Activated naive CD4-positive, alpha-beta T cell treated with anti-CD3 and anti-CD28 coated beads for 36 hours (primary cell): ENCODE measurements around the gene ABHD16A. TPM values are rescaled to one million over a fixed set of nuclear protein-coding genes. Genes with fewer than 3 reads are reported as not detected.

Experiments used
- CTCF ChIA-PET: fragments of 350-600 bp; sonication (Branson Sonifier 250); formaldehyde crosslinking; loops from one replicate; lab custom pipeline; 2021; ENCODE audit warnings: antibody characterized with exemption; lab: Charles Lee
- DNase-seq: peaks from one replicate; pipeline ENCODE4 v3.0.0-alpha.2; 2020
- H3K27ac Mint-ChIP-seq: one replicate; pipeline ENCODE4 v1.8.0; 2021; ENCODE audit warnings: mild to moderate bottlenecking, mixed read lengths
- H3K27me3 Mint-ChIP-seq: one replicate; pipeline ENCODE4 v1.8.0; 2021; ENCODE audit warnings: low read depth, mixed read lengths
- H3K36me3 Mint-ChIP-seq: one replicate; pipeline ENCODE4 v1.8.0; 2021; ENCODE audit warnings: low read depth, mixed read lengths
- H3K4me1 Mint-ChIP-seq: one replicate; pipeline ENCODE4 v1.8.0; 2021; ENCODE audit warnings: low read depth, mixed read lengths
- H3K4me3 Mint-ChIP-seq: one replicate; pipeline ENCODE4 v1.8.0; 2021; ENCODE audit warnings: mild to moderate bottlenecking, moderate library complexity, mixed read lengths
- H3K9me3 Mint-ChIP-seq: one replicate; pipeline ENCODE4 v1.8.0; 2021; ENCODE audit warnings: mixed read lengths
- intact Hi-C: fragments of 100-400 bp; cut with micrococcal nuclease; formaldehyde crosslinking; loops from one replicate; pipeline ENCODE4 v1.15.1; 2023
- total RNA-seq, 2 experiments: library from RNA; stranded (reverse); gene quantifications; one replicate each; pipeline ENCODE4 v1.2.3, GENCODE V29; 2021

ABHD16A gene
- total RNA-seq, 2 experiments from 2014 or later, result 19.9 to 22.5 TPM

- peak overlapping the region; percentile 79 for H3K4me3 Mint-ChIP-seq
- no peaks in the 10 kb centered on the region for H3K27me3 Mint-ChIP-seq
- intact Hi-C loops, result loop anchor here (1.0 to 2.0 kb wide), 4 partner anchors 8 to 100 kb away; partner anchors contain the start of gene VARS1
- H3K4me1 Mint-ChIP-seq, result peaks cover 60% of the 10 kb centered on the region
- peaks cover 30% of the 10 kb centered on the region for H3K36me3 Mint-ChIP-seq
- DNase-seq, result peak; percentile 60
- peak overlapping the region; percentile 50 for H3K27ac Mint-ChIP-seq
- CTCF ChIA-PET, result interaction anchor here (0.7 to 3.4 kb wide), 14 partner anchors 7 to 222 kb away, joined by 3 to 22 read pairs (median 4); partner anchors contain the start of genes CLIC1, GPANK1, LSM2 and LY6G6D
- H3K9me3 Mint-ChIP-seq, result no peaks in the 10 kb centered on the region
Observed at GRCh38 chr6:31729979-31730630, 27.0 kb upstream of the ABHD16A start.

GRCh38 chr6:31729515-31729978 lies 26.4 kb upstream of the ABHD16A start:
- DNase-seq, result peak; percentile 81
- peaks cover 25% of the 10 kb centered on the region for H3K36me3 Mint-ChIP-seq
- peak overlapping the region; percentile 79 for H3K4me3 Mint-ChIP-seq
- CTCF ChIA-PET, result interaction anchor here (0.7 to 3.4 kb wide), 14 partner anchors 8 to 223 kb away, joined by 3 to 22 read pairs (median 4); partner anchors contain the start of genes CLIC1, GPANK1, LSM2 and LY6G6D
- no peaks in the 10 kb centered on the region for H3K27me3 Mint-ChIP-seq
- intact Hi-C loops, result loop anchor here (1.0 to 2.0 kb wide), 4 partner anchors 9 to 101 kb away; partner anchors contain the start of gene VARS1
- peak overlapping the region; percentile 72 for H3K27ac Mint-ChIP-seq
- H3K9me3 Mint-ChIP-seq, result no peaks in the 10 kb centered on the region
- H3K4me1 Mint-ChIP-seq, result peaks cover 59% of the 10 kb centered on the region

GRCh38 chr6:31728767-31729514 lies 25.8 kb upstream of the ABHD16A start, which contains the start of gene DDAH2:
DDAH2 (minus strand) TSS chr6:31729299; CDS start chr6:31729161, 138 bp downstream.
- Mint-ChIP-seq H3K27me3 (no peaks in the 10 kb centered on the region), H3K4me3 (peak within 1 kb of the TSS; percentile 79), H3K9me3 (no peaks in the 10 kb centered on the region), H3K4me1 (peaks cover 54% of the 10 kb centered on the region), H3K36me3 (peaks cover 20% of the 10 kb centered on the region), H3K27ac (peak within 1 kb of the TSS; percentile 72)
- intact Hi-C loops, result loop anchor here (1.0 to 2.0 kb wide), 4 partner anchors 9 to 101 kb away; partner anchors contain the start of gene VARS1
- CTCF ChIA-PET, result interaction anchor here (0.8 to 3.4 kb wide), 12 partner anchors 9 to 102 kb away, joined by 3 to 22 read pairs (median 4); partner anchors contain the start of genes CLIC1, LSM2, LY6G6D and MSH5
- no peak for DNase-seq

DNA sequence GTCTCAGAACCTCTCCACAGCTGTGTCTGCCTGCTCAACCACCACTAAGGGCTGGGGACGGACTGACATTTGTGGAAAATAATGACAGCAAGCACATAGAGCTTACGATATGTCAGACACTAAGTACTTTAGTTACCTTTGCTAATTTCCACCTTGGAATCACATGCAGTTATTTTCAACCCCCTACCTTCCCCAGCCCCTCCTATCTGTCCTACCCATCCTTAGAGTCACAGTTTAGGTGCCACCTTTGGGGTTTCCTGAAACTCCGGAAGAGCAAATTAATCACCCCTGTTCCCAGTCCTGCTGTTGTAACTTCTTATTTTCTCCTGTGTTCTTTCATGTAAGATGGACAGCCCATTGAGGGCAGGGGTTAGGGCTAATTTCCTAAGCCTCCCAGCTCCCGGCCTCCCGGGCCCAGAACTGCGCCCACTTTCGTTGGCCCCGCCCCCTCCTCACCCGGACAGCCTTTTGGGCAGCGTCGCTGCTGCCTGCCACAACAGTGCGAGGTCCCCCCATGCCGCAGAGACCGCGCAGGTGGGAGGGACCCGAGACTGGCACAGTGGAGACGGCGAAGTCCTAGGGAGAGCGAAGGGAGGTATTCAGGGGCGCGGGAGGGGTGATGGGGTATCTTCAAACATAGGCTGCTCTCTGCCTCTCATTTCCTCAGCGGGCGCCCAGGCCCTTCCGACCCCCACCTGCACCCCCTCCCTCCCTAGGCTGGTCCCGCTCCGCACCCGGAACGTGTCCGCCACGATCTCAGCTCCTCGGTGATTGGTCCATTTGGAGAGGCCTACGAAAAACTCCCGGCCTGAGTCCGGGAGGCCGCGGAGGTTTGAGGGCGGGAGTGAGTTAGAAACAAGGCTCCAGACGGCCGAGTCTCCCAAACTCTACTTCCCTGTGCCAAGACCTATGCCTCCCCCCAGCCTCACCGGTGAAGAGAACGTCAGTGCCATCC lies 24.9 kb upstream of the ABHD16A start:
- H3K4me3 Mint-ChIP-seq, result no peak overlapping the region
- intact Hi-C loops, result loop anchor here (2.0 kb wide), 1 partner anchor 67 kb away; the partner anchor contains the start of gene VARS1
- peak overlapping the region; percentile 55 for H3K27ac Mint-ChIP-seq
- DNase-seq, result no peak
- CTCF ChIA-PET, result interaction anchor here (0.6 to 3.4 kb wide), 9 partner anchors 9 to 195 kb away, joined by 3 to 22 read pairs (median 3); partner anchors contain the start of genes ABHD16A and CLIC1
- no peaks in the 10 kb centered on the region for H3K9me3 Mint-ChIP-seq
- peaks cover 10% of the 10 kb centered on the region for H3K36me3 Mint-ChIP-seq
- H3K4me1 Mint-ChIP-seq, result peaks cover 46% of the 10 kb centered on the region
- no peaks in the 10 kb centered on the region for H3K27me3 Mint-ChIP-seq

DNA sequence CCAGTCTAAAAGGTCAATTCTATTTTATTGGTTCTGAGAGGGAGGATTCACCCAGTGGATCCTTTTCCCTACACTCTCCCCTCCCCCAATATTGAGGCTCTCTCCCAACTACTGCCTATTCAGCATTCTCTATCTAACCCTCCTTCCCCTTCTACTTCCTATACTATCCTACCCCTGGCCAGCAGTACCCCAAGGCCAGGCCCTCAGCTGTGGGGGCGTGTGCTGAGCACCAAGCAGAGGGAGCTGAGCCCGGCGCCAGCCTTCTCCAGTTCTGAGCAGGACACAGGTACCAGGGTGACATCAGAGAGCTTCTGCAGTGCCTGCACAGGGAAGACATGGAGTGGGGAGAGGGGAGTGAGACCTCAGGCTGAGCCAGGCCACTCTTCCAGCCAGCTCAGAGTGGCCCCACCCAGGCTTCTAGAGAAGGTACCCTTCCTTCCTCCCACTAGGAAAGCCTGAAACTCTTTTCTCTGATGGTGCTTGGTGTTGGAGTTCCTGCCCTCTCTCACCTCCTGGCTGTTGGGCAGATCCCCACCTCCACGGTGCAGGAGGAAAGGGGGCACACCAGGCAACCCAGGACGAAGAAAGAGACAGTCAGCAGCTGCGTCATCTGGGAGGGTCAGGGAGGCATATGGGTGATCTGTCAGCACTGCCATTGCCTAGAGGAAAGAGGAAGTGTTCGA lies 24.1 kb upstream of the ABHD16A start:
- Mint-ChIP-seq H3K9me3 (no peaks in the 10 kb centered on the region), H3K4me3 (no peak overlapping the region), H3K27me3 (no peaks in the 10 kb centered on the region), H3K27ac (peak overlapping the region; percentile 55), H3K36me3 (peaks cover 9% of the 10 kb centered on the region), H3K4me1 (peaks cover 46% of the 10 kb centered on the region)
- intact Hi-C loops, result no loop called here
- DNase-seq, result peak; percentile 57
- CTCF ChIA-PET, result interaction anchor here (0.6 to 3.4 kb wide), 7 partner anchors 10 to 196 kb away, joined by 3 to 22 read pairs (median 3); partner anchors contain the start of genes ABHD16A and CLIC1

DNA sequence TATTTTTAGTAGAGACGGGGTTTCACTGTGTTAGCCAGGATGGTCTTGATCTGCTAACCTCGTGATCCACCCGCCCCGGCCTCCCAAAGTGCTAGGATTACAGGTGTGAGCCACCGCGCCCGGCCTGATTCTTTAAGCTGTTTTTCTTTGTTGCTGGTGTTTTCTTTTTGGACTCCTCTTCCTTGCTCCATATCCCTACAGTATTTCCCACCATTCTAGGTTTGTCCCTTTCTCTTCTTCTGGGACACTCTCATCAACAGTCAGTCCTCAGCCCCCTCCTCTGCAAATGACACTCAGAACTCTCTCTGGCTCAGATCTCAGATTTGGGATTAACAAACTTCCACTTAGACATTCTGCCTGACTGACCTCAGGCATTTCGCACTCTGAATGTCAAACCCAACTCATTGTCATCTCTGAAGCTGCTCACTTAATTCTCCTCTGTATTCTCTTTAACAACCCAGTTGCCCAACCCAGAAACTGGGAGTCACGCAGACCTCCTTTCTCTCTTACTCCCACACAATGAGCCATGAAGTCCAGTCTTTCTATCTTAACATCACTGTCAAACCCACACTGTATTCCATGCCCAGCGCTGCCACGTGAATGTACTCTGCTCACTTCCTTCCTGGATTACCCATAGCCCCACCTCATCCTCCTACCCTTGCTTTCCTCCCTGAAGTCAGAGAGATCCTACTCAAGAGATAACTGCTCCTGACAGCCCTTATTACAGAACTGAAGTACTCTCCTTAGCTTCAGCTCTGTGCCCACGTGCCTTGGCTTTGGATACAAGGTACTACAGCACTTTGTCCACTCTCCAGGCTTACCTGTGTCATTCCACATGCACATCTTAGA lies 22.6 kb upstream of the ABHD16A start:
- peaks cover 44% of the 10 kb centered on the region for H3K4me1 Mint-ChIP-seq
- no peaks in the 10 kb centered on the region for H3K27me3 Mint-ChIP-seq
- no peak overlapping the region for H3K27ac Mint-ChIP-seq
- intact Hi-C loops, result no loop called here
- H3K36me3 Mint-ChIP-seq, result peaks cover 3% of the 10 kb centered on the region
- no peak for DNase-seq
- no peaks in the 10 kb centered on the region for H3K9me3 Mint-ChIP-seq
- H3K4me3 Mint-ChIP-seq, result no peak overlapping the region
- CTCF ChIA-PET, result interaction anchor here (0.7 to 2.2 kb wide), 3 partner anchors 9 to 92 kb away, joined by 3 to 5 read pairs (median 4); no protein-coding TSS in a partner anchor

GRCh38 chr6:31723980-31724691 lies 21.0 kb upstream of the ABHD16A start:
- no peak for DNase-seq
- intact Hi-C loops, result no loop called here
- no peaks in the 10 kb centered on the region for H3K27me3 Mint-ChIP-seq
- CTCF ChIA-PET, result interaction anchor here (1.0 kb wide), 1 partner anchor 46 kb away, joined by 4 read pairs; no protein-coding TSS in a partner anchor
- no peaks in the 10 kb centered on the region for H3K9me3 Mint-ChIP-seq
- H3K27ac Mint-ChIP-seq, result no peak overlapping the region
- no peak overlapping the region for H3K4me3 Mint-ChIP-seq
- H3K36me3 Mint-ChIP-seq, result peaks cover 3% of the 10 kb centered on the region
- H3K4me1 Mint-ChIP-seq, result peaks cover 31% of the 10 kb centered on the region

- peaks cover 25% of the 10 kb centered on the region for H3K4me1 Mint-ChIP-seq
- H3K27ac Mint-ChIP-seq, result no peak within 1 kb of the TSS
- no peaks in the 10 kb centered on the region for H3K9me3 Mint-ChIP-seq
- H3K27me3 Mint-ChIP-seq, result no peaks in the 10 kb centered on the region
- CTCF ChIA-PET, result interaction anchor here (1.0 kb wide), 1 partner anchor 46 kb away, joined by 4 read pairs; no protein-coding TSS in a partner anchor
- peaks cover 3% of the 10 kb centered on the region for H3K36me3 Mint-ChIP-seq
- no peak for DNase-seq
- no peak within 1 kb of the TSS for H3K4me3 Mint-ChIP-seq
- intact Hi-C loops, result no loop called here
Observed at GRCh38 chr6:31723245-31723979, 20.3 kb upstream of the ABHD16A start, which contains the start of gene MPIG6B. MPIG6B (plus strand) TSS chr6:31723373; CDS start chr6:31723384, 11 bp downstream.

DNA sequence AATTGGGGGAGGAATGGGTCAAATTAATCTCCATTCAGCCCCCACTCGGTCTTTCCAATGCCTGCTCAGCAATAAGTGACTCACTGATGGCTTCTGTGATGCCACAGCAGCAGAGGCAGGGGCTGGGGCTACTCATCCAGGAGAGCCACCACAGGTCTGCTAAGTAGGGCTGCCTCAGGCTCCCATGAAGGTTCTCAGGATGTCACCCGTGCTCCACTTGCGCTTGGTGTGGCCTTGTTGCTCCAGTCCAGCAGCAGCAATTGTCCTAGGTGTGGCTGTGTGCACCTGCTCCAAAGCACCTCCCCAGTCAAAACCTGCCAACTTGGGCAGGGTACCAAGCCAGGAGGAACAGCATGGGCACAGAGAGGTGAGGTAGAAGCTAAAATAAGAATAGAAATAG lies 19.0 kb upstream of the ABHD16A start:
- Mint-ChIP-seq H3K9me3 (no peaks in the 10 kb centered on the region), H3K4me1 (peaks cover 16% of the 10 kb centered on the region), H3K27me3 (no peaks in the 10 kb centered on the region), H3K27ac (no peak overlapping the region), H3K4me3 (no peak overlapping the region), H3K36me3 (no peaks in the 10 kb centered on the region)
- CTCF ChIA-PET, result no interaction called here
- intact Hi-C loops, result no loop called here
- no peak for DNase-seq
